Activated CD8-positive, alpha-beta memory T cell treated with anti-CD3 and anti-CD28 coated beads, Interleukin-2, amount 10 ng/mL, durations not matched to agents 7 days and 5 days (primary cell): ENCODE measurements around the gene IRAK1BP1. TPM values are rescaled to one million over a fixed set of nuclear protein-coding genes. Genes with fewer than 3 reads are reported as not detected.
"Not testable (repeated sequence)": the region's sequence is repeated elsewhere in the genome, so short reads cannot be mapped to it uniquely, and the experiment has no call there.

Experiments used
- ATAC-seq: fragments of 150-1000 bp; cut with Tn5 transposase; one replicate; pipeline ENCODE4 v1.10.0; 2021; ENCODE audit warnings: moderate library complexity
- CTCF ChIA-PET: fragments of 350-600 bp; sonication (Branson Sonifier 250); formaldehyde crosslinking; loops from one replicate; lab custom pipeline; 2021; ENCODE audit warnings: antibody characterized with exemption; lab: Charles Lee
- DNase-seq: peaks from one replicate; pipeline ENCODE4 v3.0.0-alpha.2; 2020
- H3K27ac Mint-ChIP-seq: one replicate; pipeline ENCODE4 v1.8.0; 2021; ENCODE audit warnings: mild to moderate bottlenecking, mixed read lengths
- H3K27me3 Mint-ChIP-seq: one replicate; pipeline ENCODE4 v1.8.0; 2021; ENCODE audit warnings: mixed read lengths
- H3K36me3 Mint-ChIP-seq: one replicate; pipeline ENCODE4 v1.8.0; 2021; ENCODE audit warnings: mild to moderate bottlenecking, mixed read lengths
- H3K4me1 Mint-ChIP-seq: one replicate; pipeline ENCODE4 v1.8.0; 2021; ENCODE audit warnings: mixed read lengths
- H3K4me3 Mint-ChIP-seq: one replicate; pipeline ENCODE4 v1.8.0; 2021; ENCODE audit warnings: mild to moderate bottlenecking, moderate library complexity, mixed read lengths
- H3K9me3 Mint-ChIP-seq: one replicate; pipeline ENCODE4 v1.8.0; 2022; ENCODE audit warnings: low read depth, mixed read lengths
- total RNA-seq, 2 experiments: library from RNA; stranded (reverse); gene quantifications; one replicate each; pipeline ENCODE4 v1.2.3, GENCODE V29; 2021

IRAK1BP1 gene
- total RNA-seq, 2 experiments from 2014 or later, result 2.6 to 3.0 TPM

GRCh38 chr6:78854546-78854945 lies 12.8 kb upstream of the IRAK1BP1 start:
- DNase-seq (no peak), ATAC-seq (no peak)
- no peak overlapping the region for H3K27ac Mint-ChIP-seq
- no peaks in the 10 kb centered on the region for H3K27me3 Mint-ChIP-seq
- CTCF ChIA-PET, result no interaction called here
- H3K4me3 Mint-ChIP-seq, result no peak overlapping the region
- H3K36me3 Mint-ChIP-seq, result peaks cover 2% of the 10 kb centered on the region
- H3K9me3 Mint-ChIP-seq, result no peaks in the 10 kb centered on the region
- no peaks in the 10 kb centered on the region for H3K4me1 Mint-ChIP-seq

GRCh38 chr6:78858339-78858938 lies 8.9 kb upstream of the IRAK1BP1 start:
- H3K9me3 Mint-ChIP-seq, CTCF ChIA-PET, H3K4me3 Mint-ChIP-seq, H3K27ac Mint-ChIP-seq, H3K27me3 Mint-ChIP-seq, H3K4me1 Mint-ChIP-seq, H3K36me3 Mint-ChIP-seq, DNase-seq, ATAC-seq: not testable (repeated sequence)

DNA sequence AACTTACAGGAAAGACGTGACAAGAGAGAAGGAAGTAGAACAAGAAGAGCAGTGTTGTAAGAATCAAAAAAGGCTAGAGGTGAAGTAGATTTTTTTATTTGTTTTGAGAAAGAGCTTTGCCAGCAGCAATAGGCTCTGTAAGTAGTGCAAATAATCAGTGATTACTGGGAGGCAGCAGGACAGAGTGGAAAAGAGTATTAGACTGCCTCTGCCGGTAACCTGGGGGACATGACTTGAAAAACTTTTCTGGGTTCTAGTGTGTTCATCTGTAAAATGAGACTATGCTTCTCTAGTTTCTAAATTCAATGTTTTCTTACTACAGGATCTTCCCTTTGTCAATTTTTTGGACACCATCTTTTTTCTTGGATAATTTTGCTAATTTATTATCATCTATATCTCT lies 5.8 kb upstream of the IRAK1BP1 start:
- H3K4me1 Mint-ChIP-seq, result peaks cover 4% of the 10 kb centered on the region
- peaks cover 2% of the 10 kb centered on the region for H3K36me3 Mint-ChIP-seq
- H3K27ac Mint-ChIP-seq, result no peak overlapping the region
- ATAC-seq (no peak), DNase-seq (no peak)
- H3K4me3 Mint-ChIP-seq, result no peak overlapping the region
- no peaks in the 10 kb centered on the region for H3K27me3 Mint-ChIP-seq
- CTCF ChIA-PET, result no interaction called here
- no peaks in the 10 kb centered on the region for H3K9me3 Mint-ChIP-seq

- CTCF ChIA-PET, result no interaction called here
Measured at GRCh38 chr6:78863576-78863975, 3.8 kb upstream of the IRAK1BP1 start.

GRCh38 chr6:78864957-78865356 lies 2.4 kb upstream of the IRAK1BP1 start:
- no peak for DNase-seq

More at GRCh38 chr6:78863576-78863975, 3.8 kb upstream of the IRAK1BP1 start:
- no peaks in the 10 kb centered on the region for H3K27me3 Mint-ChIP-seq
- DNase-seq, result no peak
- no peak overlapping the region for H3K4me3 Mint-ChIP-seq
- no peaks in the 10 kb centered on the region for H3K9me3 Mint-ChIP-seq
- no peak overlapping the region for H3K27ac Mint-ChIP-seq
- peaks cover 18% of the 10 kb centered on the region for H3K4me1 Mint-ChIP-seq
- H3K36me3 Mint-ChIP-seq, result peaks cover under 1% of the 10 kb centered on the region
- no peak for ATAC-seq

DNA sequence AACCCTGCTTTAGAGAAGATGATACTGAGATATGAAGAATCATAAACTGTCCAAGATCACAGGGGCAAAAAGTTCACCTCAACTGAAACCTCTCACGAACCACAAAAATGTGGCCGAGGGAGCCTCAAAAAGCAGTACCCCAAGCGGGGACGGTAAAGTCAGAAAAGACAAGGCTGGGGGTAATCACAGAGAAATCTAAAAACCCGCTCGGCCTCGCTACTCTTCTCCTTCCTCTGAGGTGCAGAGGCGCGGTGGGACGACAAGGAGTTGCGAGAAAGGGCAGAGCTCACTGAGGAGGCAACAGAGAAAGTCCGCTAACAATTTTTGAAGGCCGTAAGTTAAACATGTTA lies 356 bp upstream of the IRAK1BP1 start:
- Mint-ChIP-seq H3K27ac (peak overlapping the region; percentile 95), H3K4me3 (peak overlapping the region; percentile 94), H3K36me3 (no peaks in the 10 kb centered on the region), H3K4me1 (peaks cover 20% of the 10 kb centered on the region), H3K9me3 (no peaks in the 10 kb centered on the region), H3K27me3 (no peaks in the 10 kb centered on the region)
- CTCF ChIA-PET, result interaction anchor here (1.1 kb wide), 1 partner anchor 14 kb away, joined by 3 read pairs; no protein-coding TSS in a partner anchor
- ATAC-seq (peak; percentile 56), DNase-seq (no peak)

More at GRCh38 chr6:78864957-78865356, 2.4 kb upstream of the IRAK1BP1 start:
- Mint-ChIP-seq H3K27me3 (no peaks in the 10 kb centered on the region), H3K36me3 (no peaks in the 10 kb centered on the region), H3K27ac (no peak overlapping the region), H3K9me3 (no peaks in the 10 kb centered on the region), H3K4me3 (no peak overlapping the region), H3K4me1 (peaks cover 20% of the 10 kb centered on the region)
- CTCF ChIA-PET, result no interaction called here
- ATAC-seq, result no peak

DNA sequence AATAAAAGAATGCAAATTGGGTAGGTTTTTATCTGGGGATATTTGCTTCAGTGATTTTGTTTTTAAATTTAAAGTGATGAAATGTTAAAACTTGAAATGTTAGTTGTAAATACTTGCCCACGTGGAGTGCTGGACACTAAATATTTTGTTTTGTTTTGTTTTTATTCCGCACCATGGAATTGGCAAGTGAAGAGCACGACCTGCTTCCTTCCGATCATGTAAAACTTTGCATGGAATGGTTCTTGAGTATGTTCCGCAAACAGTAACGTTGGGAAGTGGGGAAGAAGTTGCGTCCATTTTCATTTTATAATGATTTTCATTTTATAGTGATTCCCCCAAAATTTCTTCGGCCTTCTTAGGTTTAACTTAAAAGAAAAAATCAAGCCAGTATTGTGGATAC lies 765 bp downstream of the IRAK1BP1 start:
- Mint-ChIP-seq H3K27me3 (no peaks in the 10 kb centered on the region), H3K27ac (peak overlapping the region; percentile 95), H3K9me3 (no peaks in the 10 kb centered on the region), H3K36me3 (no peaks in the 10 kb centered on the region), H3K4me3 (peak overlapping the region; percentile 94), H3K4me1 (peaks cover 20% of the 10 kb centered on the region)
- no peak for DNase-seq
- no peak for ATAC-seq
- CTCF ChIA-PET, result no interaction called here

DNA sequence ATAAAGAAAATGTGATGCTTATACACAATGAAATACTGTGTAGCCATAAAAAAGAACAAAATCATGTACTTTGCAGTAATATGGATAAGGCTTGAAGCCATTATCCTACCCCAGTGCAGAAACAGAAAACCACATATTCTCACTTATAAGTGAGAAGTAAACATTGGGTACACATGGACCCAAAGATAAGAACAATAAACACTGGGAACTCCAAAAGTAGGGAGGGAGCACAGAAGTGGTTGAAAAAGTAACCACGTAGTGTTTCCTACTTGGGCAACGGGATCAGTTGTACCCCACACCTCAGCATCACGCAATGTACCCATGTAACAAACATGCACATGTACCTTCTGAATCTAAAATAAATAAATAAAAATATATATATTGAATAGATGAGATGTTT lies 8.2 kb downstream of the IRAK1BP1 start:
- H3K36me3 Mint-ChIP-seq, result peaks cover 8% of the 10 kb centered on the region
- no peaks in the 10 kb centered on the region for H3K4me1 Mint-ChIP-seq
- no peak for DNase-seq
- no peaks in the 10 kb centered on the region for H3K9me3 Mint-ChIP-seq
- no peak for ATAC-seq
- CTCF ChIA-PET, result no interaction called here
- no peak overlapping the region for H3K4me3 Mint-ChIP-seq
- H3K27me3 Mint-ChIP-seq, result no peaks in the 10 kb centered on the region
- H3K27ac Mint-ChIP-seq, result no peak overlapping the region

- no peaks in the 10 kb centered on the region for H3K4me1 Mint-ChIP-seq
- ATAC-seq, result no peak
Measured at GRCh38 chr6:78883651-78884050, 16.3 kb downstream of the IRAK1BP1 start.

DNA sequence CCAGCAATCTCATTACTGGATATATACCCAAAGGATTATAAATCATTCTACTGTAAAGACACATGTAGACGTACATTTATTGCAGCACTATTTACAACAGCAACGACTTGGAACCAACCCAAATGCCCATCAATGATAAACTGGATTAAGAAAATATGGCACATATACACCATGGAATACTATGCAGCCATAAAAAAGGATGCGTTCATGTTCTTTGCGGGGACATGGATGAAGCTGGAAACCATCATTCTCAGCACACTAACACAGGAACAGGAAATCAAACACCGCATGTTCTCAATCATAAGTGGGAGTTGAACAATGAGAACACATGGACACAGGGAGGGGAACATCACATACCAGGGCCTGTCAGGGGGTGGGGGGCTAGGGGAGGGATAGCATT lies 22.6 kb downstream of the IRAK1BP1 start:
- H3K9me3 Mint-ChIP-seq, DNase-seq, H3K4me3 Mint-ChIP-seq, CTCF ChIA-PET, H3K27ac Mint-ChIP-seq, H3K27me3 Mint-ChIP-seq, ATAC-seq, H3K4me1 Mint-ChIP-seq: not testable (repeated sequence)
- H3K36me3 Mint-ChIP-seq, result peaks cover 16% of the 10 kb centered on the region

More at GRCh38 chr6:78883651-78884050, 16.3 kb downstream of the IRAK1BP1 start:
- CTCF ChIA-PET, result no interaction called here
- Mint-ChIP-seq H3K4me3 (no peak overlapping the region), H3K9me3 (no peaks in the 10 kb centered on the region), H3K27me3 (no peaks in the 10 kb centered on the region), H3K36me3 (peaks cover 12% of the 10 kb centered on the region), H3K27ac (no peak overlapping the region)
- no peak for DNase-seq

DNA sequence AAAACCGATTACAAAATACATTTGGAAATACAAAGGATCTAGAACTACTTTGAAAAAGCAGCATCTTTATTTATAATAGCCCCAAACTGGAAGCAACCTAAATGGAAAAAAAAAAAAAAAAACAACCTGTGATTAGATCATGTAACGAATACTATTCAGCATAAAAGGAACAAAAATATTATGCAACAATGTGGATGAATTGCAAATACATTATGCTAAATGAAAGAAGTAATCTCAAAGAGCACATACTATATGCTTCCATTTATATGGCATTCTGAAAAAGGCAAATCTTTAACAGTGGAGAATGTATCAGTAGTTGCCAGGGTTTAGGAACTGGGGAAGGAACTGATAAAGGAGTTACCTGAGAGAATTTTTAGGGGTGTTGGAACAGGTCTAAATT lies 28.9 kb downstream of the IRAK1BP1 start:
- Mint-ChIP-seq H3K9me3 (no peaks in the 10 kb centered on the region), H3K27ac (no peak overlapping the region), H3K4me1 (no peaks in the 10 kb centered on the region), H3K36me3 (no peaks in the 10 kb centered on the region), H3K27me3 (no peaks in the 10 kb centered on the region), H3K4me3 (no peak overlapping the region)
- no peak for ATAC-seq
- no peak for DNase-seq
- CTCF ChIA-PET, result interaction anchor here (0.7 kb wide), 1 partner anchor 834 kb away, joined by 3 read pairs; no protein-coding TSS in a partner anchor

GRCh38 chr6:78908621-78909020 lies 41.3 kb downstream of the IRAK1BP1 start:
- ATAC-seq (no peak), DNase-seq (no peak)
- H3K27ac Mint-ChIP-seq, result no peak overlapping the region
- CTCF ChIA-PET, result no interaction called here
- peaks cover 27% of the 10 kb centered on the region for H3K27me3 Mint-ChIP-seq
- no peaks in the 10 kb centered on the region for H3K9me3 Mint-ChIP-seq
- H3K36me3 Mint-ChIP-seq, result peaks cover 5% of the 10 kb centered on the region
- peaks cover 15% of the 10 kb centered on the region for H3K4me1 Mint-ChIP-seq
- H3K4me3 Mint-ChIP-seq, result no peak overlapping the region

DNA sequence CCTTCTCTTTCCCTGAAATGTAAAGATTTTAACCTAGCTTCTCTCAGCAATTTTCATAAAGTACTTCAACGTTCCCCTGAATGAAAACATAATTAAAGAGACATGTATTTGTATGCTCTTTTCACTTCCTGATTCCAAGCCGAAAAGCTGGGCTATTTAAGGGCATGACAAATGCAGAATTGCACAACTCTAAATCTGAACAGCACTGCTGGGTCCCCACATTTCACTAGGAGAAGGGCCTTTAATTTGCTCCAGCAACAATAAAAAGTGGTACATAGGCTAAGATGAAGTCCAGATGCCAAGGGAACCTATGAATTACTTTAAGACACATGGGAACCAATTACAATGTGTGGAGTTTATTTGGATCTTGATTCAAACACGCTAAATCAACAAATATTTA lies 42.0 kb downstream of the IRAK1BP1 start:
- H3K36me3 Mint-ChIP-seq, result peaks cover 5% of the 10 kb centered on the region
- ATAC-seq, result no peak
- peaks cover 27% of the 10 kb centered on the region for H3K27me3 Mint-ChIP-seq
- no peak overlapping the region for H3K27ac Mint-ChIP-seq
- DNase-seq, result no peak
- CTCF ChIA-PET, result no interaction called here
- peaks cover 15% of the 10 kb centered on the region for H3K4me1 Mint-ChIP-seq
- H3K4me3 Mint-ChIP-seq, result no peak overlapping the region
- H3K9me3 Mint-ChIP-seq, result no peaks in the 10 kb centered on the region

DNA sequence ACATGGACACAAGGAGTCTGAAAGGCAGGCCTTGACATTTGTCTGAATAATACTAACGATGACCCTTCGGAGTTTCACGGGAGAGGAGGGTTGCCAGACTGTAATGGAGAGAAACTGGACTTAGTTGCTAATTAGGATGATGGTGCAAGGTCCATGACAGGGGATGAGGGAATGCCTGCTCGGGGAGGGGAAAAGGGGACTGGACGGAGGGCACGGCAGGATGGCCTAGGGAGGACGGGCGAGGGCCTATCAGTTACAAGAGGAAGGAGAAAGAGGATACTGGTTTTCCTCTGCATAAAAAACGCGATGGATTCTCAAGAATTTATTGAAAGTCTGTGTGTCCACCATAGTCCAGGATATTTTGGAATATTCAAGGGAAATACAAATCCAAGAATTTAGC lies 42.7 kb downstream of the IRAK1BP1 start:
- Mint-ChIP-seq H3K27ac (no peak overlapping the region), H3K4me3 (peak overlapping the region; percentile 61), H3K27me3 (peaks cover 27% of the 10 kb centered on the region), H3K9me3 (no peaks in the 10 kb centered on the region), H3K4me1 (peaks cover 15% of the 10 kb centered on the region), H3K36me3 (peaks cover 5% of the 10 kb centered on the region)
- DNase-seq (no peak), ATAC-seq (no peak)
- CTCF ChIA-PET, result no interaction called here
